PFSK-1 (cell line): Measurements from ENCODE around the gene RTP2. TPM values are rescaled to one million over a fixed set of nuclear protein-coding genes. Genes with fewer than 3 reads are reported as not detected.

Experiments
- FOXP2 ChIP-seq: optimal IDR thresholded peaks from 2 replicates; pipeline ENCODE3; 2011; ENCODE audit warnings: borderline replicate concordance, control low read depth, inconsistent platforms; ENCODE audit not compliant: insufficient read depth; ENCODE audit errors: extremely low read length, extremely low read depth
- POLR2AphosphoS5 ChIP-seq: IDR thresholded peaks from 2 replicates; pipeline ENCODE4 v1.6.1; 2012; ENCODE audit warnings: low read depth, mild to moderate bottlenecking, control low read depth, low read length, moderate library complexity
- REST ChIP-seq, 2 experiments: IDR thresholded peaks; 2 replicates each; pipeline versions ENCODE4 v1.6.1 to v1.8.0; 2011 to 2012; ENCODE audit warnings: low read depth in 2 of 2, low read length in 2 of 2, control low read depth in 1 of 2, inconsistent platforms in 1 of 2, mild to moderate bottlenecking in 1 of 2, moderate library complexity in 1 of 2; ENCODE audit not compliant: insufficient read depth in 1 of 2
- SIN3A ChIP-seq: IDR thresholded peaks from 2 replicates; pipeline ENCODE4 v1.6.1; 2012; ENCODE audit warnings: mild to moderate bottlenecking, low read length, moderate library complexity, borderline replicate concordance; ENCODE audit not compliant: insufficient read depth
- TAF1 ChIP-seq: IDR thresholded peaks from 2 replicates; pipeline ENCODE4 v1.6.1; 2012; ENCODE audit warnings: low read length, control low read depth, borderline replicate concordance; ENCODE audit not compliant: insufficient read depth
- polyA plus RNA-seq: library from polyadenylated mRNA; unstranded; fragments of >200 nt; gene quantifications from one replicate; pipeline ENCODE4 v1.2.1, GENCODE V29; 2012; ENCODE audit warnings: low read depth, missing spikeins; ENCODE audit not compliant: insufficient read length

Gene RTP2
- polyA plus RNA-seq, result not detected

GRCh38 chr3:187702507-187703033 lies at the start of gene RTP2:
Gene RTP2, minus strand, starts transcription at chr3:187702557. Its CDS starts 429 bp downstream, at chr3:187702128.
- TF ChIP-seq POLR2AphosphoS5 (no peak), SIN3A (no peak), REST (IDR thresholded peaks at IDR 0.05; ENCODE audit: insufficient read depth in 1 of 2, low read depth in 2 of 2, low read length in 2 of 2) (no peak), FOXP2 (no peak), TAF1 (no peak)

- TF ChIP-seq POLR2AphosphoS5, result no peak
- TF ChIP-seq FOXP2, result no peak
- no peak for TF ChIP-seq SIN3A
- no peak for TF ChIP-seq REST (IDR thresholded peaks at IDR 0.05; ENCODE audit: insufficient read depth in 1 of 2, low read depth in 2 of 2, low read length in 2 of 2)
- no peak for TF ChIP-seq TAF1
These were observed 48.3 kb upstream of the RTP2 start for GRCh38 chr3:187750513-187751123.

- TF ChIP-seq POLR2AphosphoS5 (no peak), SIN3A (no peak), REST (IDR thresholded peaks at IDR 0.05; ENCODE audit: insufficient read depth in 1 of 2, low read depth in 2 of 2, low read length in 2 of 2) (no peak), TAF1 (no peak), FOXP2 (no peak)
These were observed 47.7 kb upstream of the RTP2 start for GRCh38 chr3:187750006-187750512.

GRCh38 chr3:187748050-187748481 lies 45.7 kb upstream of the RTP2 start:
- no peak for TF ChIP-seq FOXP2
- no peak for TF ChIP-seq SIN3A
- TF ChIP-seq POLR2AphosphoS5, result no peak
- TF ChIP-seq REST (IDR thresholded peaks at IDR 0.05; ENCODE audit: insufficient read depth in 1 of 2, low read depth in 2 of 2, low read length in 2 of 2), result no peak
- no peak for TF ChIP-seq TAF1
